D721Med (cell line): ENCODE results near the gene SMPD3.

Experiments
- DNase-seq: peaks from one replicate; pipeline ENCODE4 v3.0.0; 2011; ENCODE audit warnings: low spot score; ENCODE audit not compliant: insufficient read length
- FAIRE-seq: peaks from 2 replicates; lab custom pipeline; 2011; peaks lifted over from hg19 to GRCh38; lab: Jason Lieb, UNC
- CTCF ChIP-seq: IDR thresholded peaks from 2 replicates; pipeline ENCODE4 v1.5.1; 2012; ENCODE audit warnings: mild to moderate bottlenecking, control low read depth; ENCODE audit not compliant: insufficient read depth; ENCODE audit errors: missing control alignments

Gene SMPD3

GRCh38 chr16:68406458-68407152, 41.7 kb downstream of the SMPD3 start:
- no peak for TF ChIP-seq CTCF
- DNase-seq: no peak
- no peak for FAIRE-seq

DNA sequence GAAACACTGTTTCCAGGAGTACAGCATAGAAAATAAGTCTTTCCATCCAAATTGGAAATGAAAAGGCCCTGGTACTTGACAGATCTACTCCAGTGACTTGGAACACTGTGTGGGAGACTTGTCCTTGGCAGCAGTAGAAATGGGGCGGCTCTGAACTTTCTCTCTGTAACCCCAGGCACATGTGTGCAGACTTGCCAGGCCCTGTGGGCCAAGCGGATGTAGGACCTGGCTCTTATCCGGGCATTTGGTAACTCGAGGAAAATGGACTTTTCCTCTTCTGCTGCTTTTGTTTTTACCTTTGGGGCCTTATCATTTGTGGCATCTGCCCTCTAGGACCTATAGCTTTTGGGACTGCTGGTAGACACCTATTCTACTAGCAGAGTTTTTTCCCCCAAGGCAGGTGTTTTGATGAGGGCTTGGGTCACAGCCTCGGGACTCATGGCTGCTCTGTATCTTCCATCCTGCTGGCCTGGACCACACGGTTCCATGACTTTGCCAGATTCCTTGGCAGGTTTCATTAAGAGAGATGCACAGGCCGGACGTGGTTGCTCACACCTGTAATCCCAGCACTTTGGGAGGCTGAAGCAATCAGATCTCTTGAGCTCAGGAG, 43.5 kb downstream of the SMPD3 start:
- no peak for DNase-seq
- FAIRE-seq: no peak
- no peak for TF ChIP-seq CTCF

DNA sequence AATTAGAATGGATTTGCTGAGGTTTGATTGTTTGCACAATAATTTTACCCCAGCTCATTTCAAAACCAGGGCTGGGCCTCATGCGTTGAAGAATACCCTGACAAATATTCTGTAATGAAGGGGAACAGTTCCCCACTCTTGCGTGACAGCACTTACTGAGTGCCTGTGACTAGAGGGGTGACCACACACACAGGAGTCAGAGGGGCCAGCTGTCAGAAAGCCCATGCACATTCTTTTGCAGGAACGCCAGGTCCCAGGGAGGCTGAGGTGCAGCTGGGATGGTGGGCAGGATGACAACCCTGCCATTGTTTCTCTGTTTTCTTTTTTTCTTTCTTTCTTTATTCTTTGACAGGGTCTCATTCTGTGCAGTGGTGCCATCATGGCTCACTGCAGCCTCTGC, 44.6 kb downstream of the SMPD3 start:
- TF ChIP-seq CTCF: no peak
- DNase-seq (no peak), FAIRE-seq (no peak)

DNA sequence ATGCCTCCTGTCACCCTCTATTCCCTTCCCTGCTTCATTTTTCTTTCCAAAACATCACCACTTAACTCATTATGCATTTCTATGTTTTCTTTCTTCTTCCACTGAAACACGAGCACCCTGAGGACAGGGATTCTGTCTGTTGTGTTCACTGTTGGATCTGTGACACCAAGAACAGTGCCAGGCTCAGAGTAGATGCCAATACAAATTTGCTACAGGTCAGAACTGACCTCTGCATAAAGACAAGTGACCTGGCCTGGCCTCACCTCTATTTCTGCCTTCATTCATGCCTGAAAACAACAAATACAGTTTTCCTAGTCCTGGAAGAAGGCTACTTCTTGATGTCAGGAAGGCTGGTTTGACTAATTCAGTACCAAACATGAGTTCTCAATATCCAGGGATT, 45.1 kb downstream of the SMPD3 start:
- FAIRE-seq (no peak), DNase-seq (no peak)
- no peak for TF ChIP-seq CTCF

DNA sequence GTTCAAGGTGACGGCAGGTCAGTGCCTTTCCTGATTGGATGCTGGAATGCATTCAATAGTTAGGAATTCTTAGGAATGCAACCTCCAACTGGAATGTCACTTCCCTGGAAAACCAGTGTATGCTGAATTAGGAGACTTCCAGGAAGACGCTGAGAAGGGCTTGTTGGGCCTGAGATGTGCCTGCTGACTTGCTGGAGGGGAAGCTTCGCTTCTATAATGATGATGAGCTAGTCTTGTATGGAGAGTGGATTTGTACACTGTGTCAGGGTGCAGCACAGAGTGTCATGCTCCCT, 45.6 kb downstream of the SMPD3 start:
- no peak for TF ChIP-seq CTCF
- FAIRE-seq: no peak
- DNase-seq: no peak

- TF ChIP-seq CTCF: no peak
- DNase-seq (no peak), FAIRE-seq (no peak)
These were observed 46.2 kb downstream of the SMPD3 start for GRCh38 chr16:68401871-68402747.
